Naive thymus-derived CD8-positive, alpha-beta T cell (primary cell): Measurements from ENCODE around the gene JPT1. TPM values are rescaled to one million over a fixed set of nuclear protein-coding genes. Genes with fewer than 3 reads are reported as not detected.

Source experiments
- ATAC-seq, 2 donors: fragments of 150-1000 bp; cut with Tn5 transposase in 1 of 2; sonication (Bioruptor Pico), chemical (Tn5 transposase) in 1 of 2; 1 replicate in 1 of 2; 2 replicates in 1 of 2; pipeline ENCODE4 v1.10.0; 2021; ENCODE audit warnings: mild to moderate bottlenecking in 2 of 2, moderate library complexity in 2 of 2
- POLR2A ChIA-PET: fragments of 350-600 bp; sonication (Branson Sonifier 250); formaldehyde crosslinking; loops from one replicate; lab custom pipeline; 2021; ENCODE audit warnings: antibody characterized with exemption; lab: Charles Lee
- DNase-seq, 10 donors: peaks; one replicate each; pipeline versions ENCODE4 v3.0.0 to v3.0.0-alpha.2; 2020 to 2022
- H3K27ac Mint-ChIP-seq, 10 donors: one replicate each; pipeline ENCODE4 v1.8.0; 2020 to 2022; ENCODE audit warnings: mild to moderate bottlenecking in 10 of 10, mixed read lengths in 10 of 10, moderate library complexity in 4 of 10, inconsistent platforms in 1 of 10
- H3K27me3 Mint-ChIP-seq, 5 donors: one replicate each; pipeline ENCODE4 v1.8.0; 2021 to 2022; ENCODE audit warnings: mixed read lengths in 5 of 5
- H3K36me3 Mint-ChIP-seq, 3 donors: one replicate each; pipeline ENCODE4 v1.8.0; 2020 to 2022; ENCODE audit warnings: mixed read lengths in 3 of 3, mild to moderate bottlenecking in 2 of 3, inconsistent platforms in 1 of 3
- H3K4me1 Mint-ChIP-seq, 4 donors: one replicate each; pipeline ENCODE4 v1.8.0; 2021 to 2022; ENCODE audit warnings: mixed read lengths in 4 of 4
- H3K4me3 Mint-ChIP-seq, 10 donors: one replicate each; pipeline ENCODE4 v1.8.0; 2020 to 2022; ENCODE audit warnings: mild to moderate bottlenecking in 10 of 10, mixed read lengths in 10 of 10, moderate library complexity in 6 of 10, inconsistent platforms in 1 of 10
- H3K9me3 Mint-ChIP-seq, 9 donors: one replicate each; pipeline ENCODE4 v1.8.0; 2020 to 2022; ENCODE audit warnings: mixed read lengths in 9 of 9, mild to moderate bottlenecking in 3 of 9, inconsistent platforms in 1 of 9, moderate library complexity in 1 of 9
- polyA plus RNA-seq, 3 donors: library from polyadenylated mRNA; unstranded; fragments of 300-500 nt; fragmentation: Illumina TruSeq; gene quantifications; one replicate each; pipeline ENCODE4 v1.2.3, GENCODE V29; 2021
- total RNA-seq, 8 experiments: library from RNA in 2 of 8; stranded (reverse) in 2 of 8; gene quantifications; one replicate each; pipeline ENCODE4 v1.2.3 and lab custom pipeline; 2021 to 2026

The JPT1 gene
- total and polyA plus RNA-seq, 5 experiments from 2014 or later, result 25.6 to 76.6 (median 68.6) TPM

DNA sequence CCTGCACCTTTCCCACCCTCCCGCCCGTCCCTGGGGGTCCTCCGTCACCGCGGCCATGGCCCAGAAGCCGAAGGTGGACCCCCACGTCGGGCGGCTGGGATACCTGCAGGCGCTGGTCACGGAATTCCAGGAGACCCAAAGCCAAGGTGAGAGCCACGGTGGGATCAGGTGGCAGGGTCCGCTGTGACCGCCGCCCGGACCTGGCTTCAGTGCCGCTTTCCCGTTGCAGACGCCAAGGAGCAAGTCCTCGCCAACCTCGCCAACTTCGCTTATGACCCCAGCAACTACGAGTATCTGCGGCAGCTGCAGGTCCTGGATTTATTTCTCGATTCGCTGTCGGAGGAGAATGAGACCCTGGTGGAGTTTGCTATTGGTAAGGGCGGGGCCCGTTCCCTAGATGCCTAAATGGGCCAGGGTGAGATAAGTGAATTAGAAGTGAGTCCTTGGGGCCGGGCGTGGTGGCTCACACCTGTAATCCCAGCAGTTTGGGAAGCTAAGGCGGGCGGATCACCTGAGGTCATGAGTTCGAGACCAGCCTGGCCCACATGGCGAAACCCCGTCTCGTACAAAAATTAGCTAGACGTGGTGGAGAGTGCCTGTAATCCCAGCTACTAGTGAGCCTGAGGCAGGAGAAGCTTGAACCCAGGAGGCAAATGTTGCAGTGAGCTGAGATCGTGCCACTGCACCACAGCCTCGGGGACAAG lies 43.9 kb downstream of the JPT1 start:
- POLR2A ChIA-PET, result interaction anchor here (0.6 to 3.5 kb wide), 19 partner anchors 18 to 295 kb away, joined by 3 to 26 read pairs (median 6); partner anchors contain the start of genes GRB2, MRPL58, NT5C and NUP85
- DNase-seq, result peak in 4 of 10 donors; percentile 5 to 31 (median 24)
- peaks cover 20 to 45% (median 41%) of the 10 kb centered on the region in 4 donors for H3K4me1 Mint-ChIP-seq

DNA sequence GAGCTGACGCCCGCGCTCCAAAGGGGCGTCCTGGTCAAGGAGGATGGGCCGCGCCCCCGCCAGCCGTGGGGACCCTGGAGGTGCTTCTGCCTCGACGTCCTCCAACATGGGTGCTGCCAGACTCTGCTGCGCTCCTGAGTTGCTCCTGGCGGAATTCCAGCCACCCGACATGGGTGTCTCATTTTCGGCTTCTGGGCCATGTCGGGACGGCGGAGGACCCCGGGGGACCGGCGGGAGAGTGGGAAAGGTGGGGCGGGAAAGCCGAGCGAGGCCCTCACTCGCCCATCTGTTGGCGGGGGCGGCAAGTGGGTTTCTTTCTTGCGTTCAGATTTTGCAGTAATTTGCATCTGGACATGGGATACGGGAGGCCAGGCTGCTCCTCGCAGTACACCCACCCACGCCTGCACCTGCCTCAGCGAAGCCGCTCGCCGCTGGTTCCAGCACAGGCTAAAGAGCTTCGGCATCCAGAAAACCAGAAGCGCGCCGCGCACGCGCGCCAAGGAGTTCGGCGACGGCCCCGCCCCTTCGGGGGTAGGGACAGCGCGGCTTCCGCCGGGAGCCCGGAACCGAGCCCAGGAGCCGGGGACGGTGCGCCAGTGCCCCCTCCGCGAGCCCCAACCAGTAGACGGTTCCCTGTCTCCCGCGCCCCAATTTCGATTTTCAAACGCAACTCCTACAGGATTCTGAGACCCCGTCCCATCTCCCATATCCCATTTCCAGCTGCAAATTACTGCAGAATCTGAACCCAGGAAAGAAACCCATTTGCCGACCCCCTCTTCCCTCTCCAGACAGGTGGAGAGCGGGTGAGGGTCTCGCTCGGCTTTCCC lies 44.7 kb downstream of the JPT1 start, which contains the start of gene ARMC7:
TSS of gene ARMC7 (plus strand) at position 563 of the 827 bp plus-strand sequence. CDS start 320 bp downstream, outside the sequence.
- peak; percentile 79 to 81 for ATAC-seq
- H3K4me3 Mint-ChIP-seq, result peak within 1 kb of the TSS; percentile 82 to 93 (median 88)
- H3K4me1 Mint-ChIP-seq, result peaks cover 20 to 38% (median 34%) of the 10 kb centered on the region in 4 donors
- peak; percentile 79 to 93 (median 88) for DNase-seq
- H3K27me3 Mint-ChIP-seq, result no peaks in the 10 kb centered on the region
- H3K36me3 Mint-ChIP-seq, result peaks cover 0 to 9% (median 0%) of the 10 kb centered on the region in 3 donors
- POLR2A ChIA-PET, result interaction anchor here (0.6 to 3.5 kb wide), 18 partner anchors 12 to 296 kb away, joined by 3 to 26 read pairs (median 6); partner anchors contain the start of genes GRB2, MRPL58, NT5C and NUP85
- H3K9me3 Mint-ChIP-seq, result no peaks in the 10 kb centered on the region
- H3K27ac Mint-ChIP-seq, result peak within 1 kb of the TSS; percentile 55 to 96 (median 92)

More for the DNA sequence above, 43.9 kb downstream of the JPT1 start:
- H3K4me3 Mint-ChIP-seq, result peak overlapping the region; percentile 82 to 93 (median 88)
- ATAC-seq, result no peak
- H3K9me3 Mint-ChIP-seq, result no peaks in the 10 kb centered on the region
- H3K27ac Mint-ChIP-seq, result peak overlapping the region; percentile 55 to 96 (median 90)
- peaks cover 0 to 8% (median 0%) of the 10 kb centered on the region in 3 donors for H3K36me3 Mint-ChIP-seq
- no peaks in the 10 kb centered on the region for H3K27me3 Mint-ChIP-seq

DNA sequence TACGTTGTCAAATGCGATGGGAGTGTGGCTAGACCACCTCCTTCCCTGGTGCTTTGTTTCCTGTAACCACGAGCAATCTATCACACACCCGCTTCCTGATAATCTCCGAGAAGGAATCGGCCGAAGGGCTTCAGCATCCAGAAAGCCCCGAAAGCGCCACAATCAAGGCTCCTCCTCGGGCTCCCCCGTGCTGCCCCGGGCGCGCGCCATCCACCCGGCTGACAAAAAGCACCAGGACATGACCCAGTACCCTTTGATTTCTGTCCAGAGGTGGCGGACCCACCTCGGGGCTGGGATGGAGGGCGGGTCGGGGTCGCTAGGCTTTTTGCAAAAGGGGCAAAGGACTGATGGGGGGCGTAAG lies 45.3 kb downstream of the JPT1 start:
- Mint-ChIP-seq H3K27me3 (no peaks in the 10 kb centered on the region), H3K36me3 (peaks cover 0 to 9% (median 0%) of the 10 kb centered on the region in 3 donors), H3K9me3 (no peaks in the 10 kb centered on the region), H3K27ac (peak overlapping the region in 9 of 10 donors; percentile 17 to 93 (median 87)), H3K4me3 (peak overlapping the region; percentile 79 to 93 (median 87)), H3K4me1 (peaks cover 15 to 33% (median 29%) of the 10 kb centered on the region in 4 donors)
- POLR2A ChIA-PET, result interaction anchor here (0.6 to 3.5 kb wide), 16 partner anchors 12 to 297 kb away, joined by 3 to 26 read pairs (median 6); partner anchors contain the start of genes GRB2, MRPL58, NT5C and NUP85
- peak; percentile 9 to 39 for ATAC-seq
- DNase-seq, result peak in 4 of 10 donors; percentile 5 to 32 (median 30)

DNA sequence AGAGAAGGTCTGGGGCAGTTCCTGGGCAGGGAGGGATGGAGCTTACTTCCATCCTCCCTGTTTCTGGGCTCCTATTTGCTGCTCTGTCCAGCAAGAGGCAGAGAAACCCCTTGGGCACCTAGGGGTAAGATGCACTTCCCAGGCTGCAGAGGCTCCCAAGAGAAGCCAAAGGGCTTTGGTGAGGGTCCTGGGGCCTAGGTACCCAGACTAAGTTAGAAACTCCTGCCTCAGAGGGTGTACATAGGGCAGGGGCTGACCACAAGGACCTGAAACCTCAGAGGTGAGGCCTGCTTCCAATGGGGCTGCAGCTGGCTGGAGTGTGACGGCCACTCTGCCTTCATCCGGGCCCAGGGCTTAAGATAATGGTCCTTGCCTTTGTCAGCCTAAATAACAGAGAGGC lies 46.1 kb downstream of the JPT1 start:
- Mint-ChIP-seq H3K4me1 (peaks cover 11 to 27% (median 26%) of the 10 kb centered on the region in 4 donors), H3K27ac (peak overlapping the region in 5 of 10 donors; percentile 17 to 92 (median 71)), H3K4me3 (peak overlapping the region; percentile 60 to 93 (median 86)), H3K9me3 (no peaks in the 10 kb centered on the region), H3K27me3 (no peaks in the 10 kb centered on the region), H3K36me3 (peaks cover 0 to 8% (median 0%) of the 10 kb centered on the region in 3 donors)
- DNase-seq, result no peak
- ATAC-seq, result no peak
- POLR2A ChIA-PET, result interaction anchor here (0.6 kb wide), 1 partner anchor 214 kb away, joined by 5 read pairs; no protein-coding TSS in a partner anchor

DNA sequence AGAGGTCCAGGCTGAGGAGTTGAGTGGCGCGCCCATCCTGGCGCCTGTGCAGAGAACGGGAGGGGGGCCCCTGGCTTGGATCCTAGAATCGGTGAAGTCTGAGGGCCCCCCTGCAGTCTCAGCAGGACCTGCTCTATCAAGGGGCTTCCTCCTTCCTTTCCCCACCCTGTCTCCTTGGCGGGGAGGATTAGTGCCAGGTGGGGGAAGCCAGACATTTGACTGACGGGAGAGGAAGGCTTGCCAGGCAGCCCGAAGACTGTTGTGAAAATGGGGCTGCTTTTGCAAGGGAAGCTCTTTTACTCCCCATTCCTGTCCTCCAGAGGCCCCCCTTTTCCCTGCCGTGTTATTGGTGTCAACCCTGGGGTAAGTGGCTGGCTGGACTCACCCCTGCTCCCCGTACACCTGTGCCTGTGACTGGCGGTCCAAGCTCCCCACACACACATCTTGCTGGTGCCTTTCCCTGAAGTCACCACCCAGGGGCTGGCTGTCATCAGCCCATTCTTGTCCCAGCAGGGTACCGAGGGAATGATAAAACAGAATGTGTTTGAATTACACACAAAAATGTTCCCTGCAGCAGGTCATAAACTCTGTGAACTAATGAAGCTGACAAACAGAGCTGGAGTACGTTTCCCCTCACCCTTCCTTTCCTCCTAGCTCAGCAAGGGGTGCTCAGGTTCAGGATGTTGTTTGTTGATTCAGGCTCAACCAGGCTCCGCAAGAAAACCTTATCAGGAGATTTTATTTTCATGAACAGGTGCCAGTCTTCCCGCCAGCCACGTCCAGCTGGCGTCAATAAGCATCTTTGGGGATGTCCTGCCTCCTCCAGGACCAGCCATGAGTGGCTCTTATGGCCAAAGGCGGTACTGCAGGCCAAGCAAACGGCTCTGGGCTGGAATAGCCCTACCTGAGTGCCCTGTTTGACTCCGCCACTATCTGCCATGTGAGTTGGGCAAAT lies 48.9 kb downstream of the JPT1 start:
- no peak overlapping the region for H3K27ac Mint-ChIP-seq
- H3K4me1 Mint-ChIP-seq, result peaks cover 2 to 17% (median 12%) of the 10 kb centered on the region in 4 donors
- H3K4me3 Mint-ChIP-seq, result no peak overlapping the region
- POLR2A ChIA-PET, result interaction anchor here (0.9 to 1.9 kb wide), 4 partner anchors 17 to 71 kb away, joined by 3 to 6 read pairs (median 4); partner anchors contain the start of gene SLC16A5
- H3K36me3 Mint-ChIP-seq, result peaks cover 0 to 4% (median 0%) of the 10 kb centered on the region in 3 donors
- no peaks in the 10 kb centered on the region for H3K27me3 Mint-ChIP-seq
- H3K9me3 Mint-ChIP-seq, result no peaks in the 10 kb centered on the region
- no peak for DNase-seq
- ATAC-seq, result no peak

DNA sequence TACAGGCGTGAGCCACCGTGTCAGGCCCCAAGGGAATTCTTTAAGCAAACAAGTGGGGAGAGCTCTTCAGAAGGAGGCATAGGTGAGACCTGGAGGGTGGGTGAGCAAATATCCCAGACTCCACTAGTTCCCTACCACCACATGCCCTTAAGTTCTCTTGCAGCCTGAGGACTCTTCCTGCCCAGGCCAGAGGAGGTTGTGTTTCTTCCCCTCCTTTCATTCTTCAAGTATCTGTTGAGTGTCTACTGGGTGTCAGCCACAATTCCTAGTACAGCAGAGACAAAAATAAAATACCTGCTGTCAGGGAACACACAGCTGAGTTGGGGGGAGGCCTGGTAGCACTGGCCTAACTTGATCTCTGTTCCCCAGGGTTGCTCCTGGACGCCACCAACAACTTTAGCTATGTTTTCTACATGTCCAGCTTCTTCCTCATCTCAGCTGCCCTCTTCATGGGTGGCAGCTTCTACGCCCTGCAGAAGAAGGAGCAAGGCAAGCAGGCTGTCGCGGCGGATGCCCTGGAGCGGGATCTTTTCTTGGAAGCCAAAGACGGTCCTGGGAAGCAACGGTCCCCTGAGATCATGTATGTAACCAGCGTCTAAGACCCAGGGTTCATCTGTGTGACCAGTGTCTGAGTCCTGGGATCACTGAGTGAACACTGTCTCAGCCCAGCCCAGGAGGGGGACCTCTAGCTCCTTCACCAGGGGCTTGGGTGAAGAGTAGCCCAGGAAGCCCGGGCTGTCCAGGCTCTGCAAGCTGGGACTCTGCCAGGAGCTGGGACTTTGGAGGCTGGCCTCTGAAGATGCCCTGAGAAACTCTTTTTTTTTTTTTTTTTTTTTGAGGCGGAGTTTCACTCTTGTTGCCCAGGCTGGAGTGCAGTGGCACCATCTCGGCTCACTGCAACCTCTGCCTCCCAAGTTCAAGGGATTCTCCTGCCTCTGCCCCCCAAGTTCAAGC lies 50.4 kb downstream of the JPT1 start:
- POLR2A ChIA-PET, result interaction anchor here (0.7 to 1.9 kb wide), 3 partner anchors 25 to 372 kb away, joined by 4 to 5 read pairs (median 4); no protein-coding TSS in a partner anchor
- Mint-ChIP-seq H3K4me3 (no peak overlapping the region), H3K4me1 (peaks cover 2 to 12% (median 6%) of the 10 kb centered on the region in 4 donors), H3K36me3 (peaks cover 0 to 5% (median 0%) of the 10 kb centered on the region in 3 donors), H3K27me3 (no peaks in the 10 kb centered on the region), H3K9me3 (no peaks in the 10 kb centered on the region), H3K27ac (no peak overlapping the region)
- ATAC-seq, result no peak
- no peak for DNase-seq

DNA sequence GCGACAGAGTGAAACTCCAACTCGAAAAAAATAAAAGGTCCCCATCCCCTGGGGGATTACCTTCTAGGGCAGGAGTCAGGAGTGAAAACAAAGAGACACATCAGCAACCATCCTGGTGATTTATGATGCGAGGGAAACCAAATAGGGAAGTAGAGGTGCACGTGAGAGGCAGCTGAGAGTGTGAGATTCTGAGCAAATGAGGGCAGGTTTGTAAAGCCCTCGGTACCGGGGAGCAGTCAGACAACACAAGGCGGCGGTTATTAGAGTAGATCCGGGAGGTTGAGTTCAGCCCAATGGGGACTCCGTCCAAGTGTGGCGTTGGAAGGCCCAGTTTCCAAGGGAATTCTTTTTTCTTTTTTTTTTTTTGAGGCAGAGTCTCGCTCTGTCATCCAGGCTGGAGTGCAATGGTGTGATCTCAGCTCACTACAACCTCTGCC lies 51.9 kb downstream of the JPT1 start:
- ATAC-seq (peak in 1 of 2 donors; percentile 11), DNase-seq (peak in 1 of 10 donors; percentile 29)
- no peaks in the 10 kb centered on the region for H3K27me3 Mint-ChIP-seq
- H3K4me3 Mint-ChIP-seq, result peak overlapping the region in 1 of 10 donors; percentile 20
- POLR2A ChIA-PET, result interaction anchor here (0.7 to 0.8 kb wide), 2 partner anchors 24 to 86 kb away, joined by 5 to 6 read pairs; no protein-coding TSS in a partner anchor
- peaks cover 0 to 8% (median 1%) of the 10 kb centered on the region in 4 donors for H3K4me1 Mint-ChIP-seq
- H3K27ac Mint-ChIP-seq, result peak overlapping the region in 1 of 10 donors; percentile 13
- H3K9me3 Mint-ChIP-seq, result no peaks in the 10 kb centered on the region
- peaks cover 0 to 12% (median 0%) of the 10 kb centered on the region in 3 donors for H3K36me3 Mint-ChIP-seq

DNA sequence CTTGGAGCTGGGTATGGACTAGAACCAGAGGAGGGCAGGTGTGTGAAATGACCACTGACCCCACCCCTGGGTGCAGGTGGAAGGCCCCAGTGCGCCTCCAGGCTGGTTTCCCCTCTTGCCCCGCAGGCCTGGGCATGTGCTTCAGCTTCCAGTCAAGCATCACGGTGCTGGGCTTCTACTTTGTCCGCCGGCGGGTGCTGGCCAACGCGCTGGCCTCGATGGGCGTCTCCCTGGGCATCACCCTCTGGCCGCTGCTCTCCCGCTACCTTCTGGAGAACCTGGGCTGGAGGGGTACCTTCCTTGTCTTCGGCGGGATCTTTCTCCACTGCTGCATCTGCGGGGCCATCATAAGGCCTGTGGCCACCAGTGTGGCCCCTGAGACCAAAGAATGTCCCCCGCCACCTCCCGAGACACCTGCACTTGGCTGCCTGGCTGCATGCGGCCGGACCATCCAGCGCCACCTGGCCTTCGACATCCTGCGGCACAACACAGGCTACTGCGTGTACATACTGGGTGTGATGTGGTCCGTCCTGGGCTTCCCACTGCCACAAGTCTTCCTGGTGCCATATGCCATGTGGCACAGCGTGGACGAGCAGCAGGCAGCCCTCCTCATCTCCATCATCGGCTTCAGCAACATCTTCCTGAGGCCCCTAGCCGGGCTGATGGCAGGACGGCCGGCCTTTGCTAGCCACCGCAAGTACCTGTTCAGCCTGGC lies 54.3 kb downstream of the JPT1 start:
- ATAC-seq, result no peak
- H3K27ac Mint-ChIP-seq, result peak overlapping the region in 1 of 10 donors; percentile 31
- POLR2A ChIA-PET, result interaction anchor here (0.9 kb wide), 1 partner anchor 17 kb away, joined by 3 read pairs; no protein-coding TSS in a partner anchor

DNA sequence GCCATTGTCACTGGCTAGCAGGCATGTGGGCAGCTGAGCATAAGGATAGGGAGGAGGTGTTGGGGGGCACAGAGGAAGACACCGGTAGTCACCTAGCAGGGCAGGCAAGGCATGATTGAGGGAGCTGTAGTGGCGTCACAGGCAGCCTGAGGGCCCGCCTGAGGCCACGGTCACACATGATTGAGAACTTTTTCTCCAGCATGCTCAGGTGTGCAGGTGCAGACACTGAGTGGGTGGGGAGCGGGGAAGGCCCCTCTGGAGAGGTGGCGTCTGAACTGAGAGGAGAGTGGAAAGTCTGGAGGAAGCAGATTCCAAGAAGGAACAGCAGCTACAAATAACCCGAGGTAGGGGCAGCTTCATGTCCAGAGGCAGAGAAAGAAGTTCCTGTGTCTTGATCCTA lies 55.5 kb downstream of the JPT1 start:
- Mint-ChIP-seq H3K36me3 (peaks cover 0 to 13% (median 0%) of the 10 kb centered on the region in 3 donors), H3K27me3 (no peaks in the 10 kb centered on the region), H3K9me3 (no peaks in the 10 kb centered on the region), H3K27ac (peak overlapping the region in 2 of 10 donors; percentile 27 to 95), H3K4me1 (peaks cover 0 to 8% (median 1%) of the 10 kb centered on the region in 4 donors), H3K4me3 (no peak overlapping the region)
- DNase-seq, result no peak
- no peak for ATAC-seq
- POLR2A ChIA-PET, result interaction anchor here (0.7 to 0.9 kb wide), 2 partner anchors 11 to 16 kb away, joined by 3 read pairs; partner anchors contain the start of gene SLC16A5

More for the DNA sequence above, 54.3 kb downstream of the JPT1 start:
- peaks cover 0 to 8% (median 1%) of the 10 kb centered on the region in 4 donors for H3K4me1 Mint-ChIP-seq
- H3K9me3 Mint-ChIP-seq, result no peaks in the 10 kb centered on the region
- H3K36me3 Mint-ChIP-seq, result peaks cover 0 to 15% (median 0%) of the 10 kb centered on the region in 3 donors
- no peak overlapping the region for H3K4me3 Mint-ChIP-seq
- H3K27me3 Mint-ChIP-seq, result no peaks in the 10 kb centered on the region
- DNase-seq, result no peak
